Loucy (cell line): ENCODE data around the gene NBDY.

ENCODE experiments used
- CTCF ChIP-seq: fragments of 200-600 bp; sonication (generic); conservative IDR thresholded peaks from 2 replicates; pipeline ENCODE4 v1.5.1; 2014; ENCODE audit warnings: mild to moderate bottlenecking, antibody characterized with exemption, low read length
- EZH2phosphoT487 ChIP-seq: fragments of 200-600 bp; IDR thresholded peaks from 2 replicates; pipeline ENCODE4 v1.6.1; 2018; ENCODE audit warnings: antibody characterized with exemption, mild to moderate bottlenecking, moderate library complexity, borderline replicate concordance

- TF ChIP-seq CTCF: no peak
- TF ChIP-seq EZH2phosphoT487: no peak
These were observed 97.0 kb downstream of the NBDY start for GRCh38 chrX:56826020-56826419.
